Spleen (tissue), 11 donors: ENCODE data around the gene KCTD5. TPM values are rescaled to one million over a fixed set of nuclear protein-coding genes. Genes with fewer than 3 reads are reported as not detected.

Experiments
- DNase-seq: peaks from one replicate; pipeline ENCODE4 v3.0.0-alpha.2; 2020
- H3K27ac ChIP-seq, 8 donors: fragments of 200-600 bp; sonication (generic) in 7 of 8; 1 replicate in 4 of 8; 2 replicates in 4 of 8; pipeline versions ENCODE4 v1.5.0 to v1.8.0; 2016 to 2021; ENCODE audit warnings: inconsistent platforms in 4 of 8, mild to moderate bottlenecking in 4 of 8, moderate library complexity in 1 of 8
- H3K27me3 ChIP-seq, 7 donors: fragments of 200-600 bp; sonication (generic) in 6 of 7; replicated peaks in 1 of 7; 1 replicate in 4 of 7; 2 replicates in 3 of 7; pipeline versions ENCODE4 v1.5.0 to v1.8.0; 2016 to 2021; ENCODE audit warnings: inconsistent platforms in 3 of 7, mild to moderate bottlenecking in 1 of 7
- H3K36me3 ChIP-seq, 6 donors: fragments of 200-600 bp; sonication (generic) in 5 of 6; 1 replicate in 4 of 6; 2 replicates in 2 of 6; pipeline versions ENCODE4 v1.5.0 to v1.8.0; 2016 to 2021; ENCODE audit warnings: inconsistent platforms in 2 of 6
- H3K4me1 ChIP-seq, 6 donors: fragments of 200-600 bp; sonication (generic) in 5 of 6; 1 replicate in 3 of 6; 2 replicates in 3 of 6; pipeline versions ENCODE4 v1.5.0 to v1.8.0; 2016 to 2021; ENCODE audit warnings: inconsistent platforms in 3 of 6
- H3K4me3 ChIP-seq, 8 donors: fragments of 200-600 bp; sonication (generic) in 7 of 8; 1 replicate in 4 of 8; 2 replicates in 4 of 8; pipeline versions ENCODE4 v1.5.0 to v1.8.0; 2016 to 2021; ENCODE audit warnings: inconsistent platforms in 4 of 8, mild to moderate bottlenecking in 4 of 8, moderate library complexity in 2 of 8
- H3K9me3 ChIP-seq, 8 donors: fragments of 200-600 bp; sonication (generic) in 7 of 8; 1 replicate in 4 of 8; 2 replicates in 4 of 8; pipeline versions ENCODE4 v1.5.0 to v1.8.0; 2016 to 2021; ENCODE audit warnings: inconsistent platforms in 4 of 8
- POLR2A ChIP-seq, 3 donors: fragments of 450-650 bp; IDR thresholded peaks; one replicate each; pipeline ENCODE4 v1.5.1; 2017; ENCODE audit warnings: antibody characterized with exemption in 3 of 3, mild to moderate bottlenecking in 1 of 3
- POLR2AphosphoS5 ChIP-seq, 3 donors: sonication (generic); formaldehyde crosslinking; IDR thresholded peaks; one replicate each; pipeline ENCODE4 v1.5.1; 2017; ENCODE audit warnings: antibody characterized with exemption in 3 of 3
- WGBS, 5 donors: extraction: QIAGEN DNeasy Blood & Tissue Kit in 3 of 5; methylation state at CpG; one replicate each; pipeline versions ENCODE4 v1.1.5 to v1.1.7; 2013 to 2018; 5-methylcytosine and 5-hydroxymethylcytosine counted together
- intact Hi-C: fragments of 100-400 bp; cut with DNase I; formaldehyde crosslinking; loops from one replicate; pipeline ENCODE4 v1.15.0; 2023; ENCODE audit warnings: low total_unique reads
- polyA plus RNA-seq, 3 donors: library from polyadenylated mRNA; stranded (reverse); fragments of 200-250 nt; gene quantifications; one replicate each; pipeline ENCODE4 v1.2.1, GENCODE V29; 2013
- total RNA-seq, 7 donors: library from RNA; depleted of rRNA in 3 of 7; stranded (reverse); fragments of >200 nt in 3 of 7; fragmentation: NEBNext Ultra II Directional in 4 of 7; extraction: Animal tissue kit (Norgen Biotek cat#: 25700) in 4 of 7; gene quantifications; one replicate each; pipeline versions ENCODE4 v1.1.0 to v1.2.1, GENCODE V29; 2016 to 2021
- TF ChIP-seq, protein P1 (sequence below), 11 experiments: fragments of 200-600 bp in 7 of 11; fragments of 450-650 bp in 4 of 11; sonication (generic) in 4 of 11; IDR thresholded peaks in 8 of 11; conservative IDR thresholded peaks in 3 of 11; 1 replicate in 7 of 11; 2 replicates in 4 of 11; pipeline versions ENCODE4 v1.4.0 to v1.8.0; 2016 to 2021; ENCODE audit warnings: antibody characterized with exemption in 11 of 11, inconsistent platforms in 4 of 11, mild to moderate bottlenecking in 1 of 11
- donor health status: healthy with polysubstance abuse.
- donor health status: DM: no; HTN: no; CAD: no; lungs with moderate emphysema.
- donor health status: DM: no; HTN: no; CAD: no.
- donor health status: Bipolar disorder and iron deficiency.
- donor health status: healthy.
- donor health status: DM: no; HTN: no; CAD: no.
- donor health status: DM: yes; HTN: yes; CAD: no.

Gene KCTD5
- total and polyA plus RNA-seq, 10 donors: 13.1 to 32.1 (median 26.5) TPM

DNA sequence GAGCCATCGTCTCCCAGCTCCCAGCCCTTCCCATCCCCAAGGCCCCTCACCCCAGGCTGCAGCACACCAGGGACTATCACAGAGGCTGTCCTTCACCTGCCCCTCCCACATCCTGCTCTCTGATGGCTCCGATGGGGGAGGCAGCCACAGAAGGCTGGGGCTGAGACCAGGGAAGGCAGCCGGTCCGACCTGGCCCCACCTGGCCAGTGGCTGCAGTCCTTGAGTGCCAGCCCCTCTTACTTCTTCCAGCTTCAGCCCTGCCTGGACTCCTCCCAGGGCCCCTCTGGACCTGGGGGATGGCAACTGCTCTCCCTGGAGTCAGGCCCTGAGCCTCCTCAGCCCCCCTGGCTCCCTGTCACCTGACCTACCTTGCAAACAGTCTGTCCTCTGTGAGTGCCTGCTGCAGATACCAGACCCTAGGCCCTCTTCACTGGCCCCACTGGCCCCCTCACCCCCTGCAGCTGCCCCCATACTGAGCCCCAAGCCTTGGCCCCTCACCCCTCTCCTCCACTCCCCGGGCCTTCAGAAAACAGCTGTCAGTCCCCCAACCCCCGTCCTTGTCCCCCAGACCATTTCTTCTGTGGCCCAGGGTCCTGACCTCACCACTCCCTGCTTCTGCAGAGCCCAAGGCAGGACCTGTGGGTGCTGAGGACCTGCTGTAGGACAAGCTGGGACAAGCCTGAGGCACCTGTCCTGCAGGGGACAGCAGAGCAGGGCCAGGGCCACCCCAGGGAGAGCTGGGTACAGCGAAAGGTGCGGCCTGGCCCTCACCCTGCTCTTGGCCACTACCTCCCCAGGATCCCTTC is 57.5 kb downstream of the KCTD5 start:
- no peaks in the 10 kb centered on the region for H3K9me3 ChIP-seq
- WGBS, 5 donors: 66 to 84% (median 71%) methylated on average over 8 of the region's 8 CpGs
- H3K4me3 ChIP-seq: no peak overlapping the region
- no peaks in the 10 kb centered on the region for H3K4me1 ChIP-seq
- no peaks in the 10 kb centered on the region for H3K36me3 ChIP-seq
- H3K27me3 ChIP-seq: peaks cover 0 to 6% (median 0%) of the 10 kb centered on the region in 7 donors
- intact Hi-C loops: no loop called here
- DNase-seq: peak; percentile 70
- no peak overlapping the region for H3K27ac ChIP-seq
- TF ChIP-seq, protein P1, sequence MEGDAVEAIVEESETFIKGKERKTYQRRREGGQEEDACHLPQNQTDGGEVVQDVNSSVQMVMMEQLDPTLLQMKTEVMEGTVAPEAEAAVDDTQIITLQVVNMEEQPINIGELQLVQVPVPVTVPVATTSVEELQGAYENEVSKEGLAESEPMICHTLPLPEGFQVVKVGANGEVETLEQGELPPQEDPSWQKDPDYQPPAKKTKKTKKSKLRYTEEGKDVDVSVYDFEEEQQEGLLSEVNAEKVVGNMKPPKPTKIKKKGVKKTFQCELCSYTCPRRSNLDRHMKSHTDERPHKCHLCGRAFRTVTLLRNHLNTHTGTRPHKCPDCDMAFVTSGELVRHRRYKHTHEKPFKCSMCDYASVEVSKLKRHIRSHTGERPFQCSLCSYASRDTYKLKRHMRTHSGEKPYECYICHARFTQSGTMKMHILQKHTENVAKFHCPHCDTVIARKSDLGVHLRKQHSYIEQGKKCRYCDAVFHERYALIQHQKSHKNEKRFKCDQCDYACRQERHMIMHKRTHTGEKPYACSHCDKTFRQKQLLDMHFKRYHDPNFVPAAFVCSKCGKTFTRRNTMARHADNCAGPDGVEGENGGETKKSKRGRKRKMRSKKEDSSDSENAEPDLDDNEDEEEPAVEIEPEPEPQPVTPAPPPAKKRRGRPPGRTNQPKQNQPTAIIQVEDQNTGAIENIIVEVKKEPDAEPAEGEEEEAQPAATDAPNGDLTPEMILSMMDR (IDR thresholded peaks at IDR 0.05 in 8 of 11, conservative IDR thresholded peaks at IDR 0.05 in 3 of 11): no peak
- TF ChIP-seq POLR2AphosphoS5 (IDR thresholded peaks at IDR 0.05) (peak in 1 of 3 donors; percentile 22), POLR2A (IDR thresholded peaks at IDR 0.05) (no peak)

DNA sequence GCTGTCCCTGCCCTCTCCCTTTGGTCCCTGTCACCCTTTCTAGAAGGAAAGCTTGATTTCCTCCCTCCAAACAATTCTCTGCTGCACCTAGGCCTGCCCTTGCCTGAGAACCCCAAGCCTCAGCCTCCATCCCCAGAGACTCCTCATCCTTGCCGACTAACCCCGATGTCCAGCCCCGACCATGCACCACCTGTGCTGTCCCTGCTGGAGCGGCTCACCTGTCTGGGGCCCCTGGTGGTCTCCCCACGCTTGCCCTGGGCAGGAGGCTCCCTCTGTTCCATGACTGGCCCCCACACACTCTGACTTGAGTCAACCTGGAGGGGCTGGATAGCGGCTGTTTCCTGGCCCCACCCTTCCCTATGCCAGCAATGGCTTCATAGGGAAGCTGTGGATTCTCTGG is 58.2 kb downstream of the KCTD5 start:
- TF ChIP-seq, protein P1 (IDR thresholded peaks at IDR 0.05 in 8 of 11, conservative IDR thresholded peaks at IDR 0.05 in 3 of 11): no peak
- TF ChIP-seq POLR2A (IDR thresholded peaks at IDR 0.05) (no peak), POLR2AphosphoS5 (IDR thresholded peaks at IDR 0.05) (no peak)
- Histone ChIP-seq H3K27ac (no peak overlapping the region), H3K4me1 (no peaks in the 10 kb centered on the region), H3K4me3 (no peak overlapping the region), H3K27me3 (peaks cover 0 to 6% (median 0%) of the 10 kb centered on the region in 7 donors), H3K9me3 (no peaks in the 10 kb centered on the region), H3K36me3 (no peaks in the 10 kb centered on the region)
- WGBS, 5 donors: 87 to 94% (median 91%) methylated on average over 6 of the region's 6 CpGs
- intact Hi-C loops: no loop called here
- DNase-seq: peak; percentile 70

DNA sequence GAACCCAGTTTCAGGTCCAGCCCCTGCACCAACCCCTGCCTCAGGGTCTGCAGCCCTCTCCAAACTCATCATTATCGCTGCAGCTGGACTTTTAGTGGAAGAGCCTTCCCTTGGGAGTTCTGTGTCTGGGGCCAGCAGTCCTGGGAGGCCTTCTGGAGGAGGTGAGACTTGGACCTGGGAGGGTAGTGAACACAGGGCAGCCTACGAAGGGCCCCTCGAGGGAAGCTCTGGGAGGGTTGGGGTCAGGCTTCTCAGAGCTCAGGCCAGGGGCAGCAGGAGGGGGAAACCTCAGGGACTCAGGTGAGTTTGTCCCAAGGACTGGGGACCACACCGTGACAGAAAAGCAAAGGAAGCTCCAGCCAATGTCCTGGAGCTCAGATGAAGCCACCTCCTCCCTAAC is 58.8 kb downstream of the KCTD5 start:
- H3K9me3 ChIP-seq: no peaks in the 10 kb centered on the region
- DNase-seq: no peak
- H3K27me3 ChIP-seq: peaks cover 0 to 6% (median 0%) of the 10 kb centered on the region in 7 donors
- TF ChIP-seq, protein P1 (IDR thresholded peaks at IDR 0.05 in 8 of 11, conservative IDR thresholded peaks at IDR 0.05 in 3 of 11): no peak
- TF ChIP-seq POLR2A (IDR thresholded peaks at IDR 0.05): no peak
- TF ChIP-seq POLR2AphosphoS5 (IDR thresholded peaks at IDR 0.05): no peak
- 87 to 98% (median 91%) methylated on average over 3 to 4 of the region's 4 CpGs for WGBS, 5 donors
- no peaks in the 10 kb centered on the region for H3K36me3 ChIP-seq
- H3K27ac ChIP-seq: no peak overlapping the region
- H3K4me3 ChIP-seq: no peak overlapping the region
- H3K4me1 ChIP-seq: no peaks in the 10 kb centered on the region
- intact Hi-C loops: no loop called here

DNA sequence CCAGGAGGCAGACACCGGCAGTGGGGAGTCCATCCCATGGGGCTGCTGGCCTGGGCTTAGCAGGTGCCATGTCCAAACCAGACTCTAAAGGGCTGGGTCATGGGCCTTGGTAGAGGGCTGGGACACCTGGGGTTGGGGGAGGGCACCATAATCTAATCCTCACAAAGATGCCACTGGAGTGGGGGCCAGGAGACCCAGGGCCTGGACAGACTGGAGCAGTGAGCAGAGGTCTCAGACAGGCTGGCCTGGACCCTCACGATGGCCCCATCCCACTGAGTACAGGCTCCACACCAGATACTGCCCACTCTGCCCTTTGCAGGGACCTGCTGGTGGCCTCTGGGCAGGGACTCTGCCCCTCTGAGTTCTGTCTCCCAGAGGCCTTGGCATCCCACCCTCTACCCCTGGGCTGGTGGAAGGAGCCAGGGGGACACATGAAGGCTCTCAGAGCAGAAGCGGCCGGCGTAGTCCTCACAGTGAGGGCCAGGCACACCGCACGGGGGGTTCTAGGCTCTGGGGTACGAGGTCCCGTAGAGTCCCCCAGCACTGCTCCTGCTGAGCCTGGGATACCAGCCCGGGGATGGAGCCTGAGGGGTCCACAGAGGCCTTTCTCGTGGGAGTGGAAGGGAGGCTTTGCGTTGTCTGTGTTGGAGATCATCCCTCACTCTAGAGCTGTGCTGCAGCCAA is 60.1 kb downstream of the KCTD5 start:
- WGBS, 5 donors: 89 to 97% (median 94%) methylated on average over 11 to 12 of the region's 12 CpGs
- DNase-seq: peak; percentile 65

More for the DNA sequence above, 60.1 kb downstream of the KCTD5 start:
- H3K36me3 ChIP-seq: no peaks in the 10 kb centered on the region
- no peak overlapping the region for H3K27ac ChIP-seq
- peaks cover 0 to 6% (median 0%) of the 10 kb centered on the region in 7 donors for H3K27me3 ChIP-seq
- H3K4me1 ChIP-seq: no peaks in the 10 kb centered on the region
- no peaks in the 10 kb centered on the region for H3K9me3 ChIP-seq
- intact Hi-C loops: no loop called here
- TF ChIP-seq POLR2AphosphoS5 (IDR thresholded peaks at IDR 0.05) (no peak), POLR2A (IDR thresholded peaks at IDR 0.05) (no peak)
- TF ChIP-seq, protein P1 (IDR thresholded peaks at IDR 0.05 in 8 of 11, conservative IDR thresholded peaks at IDR 0.05 in 3 of 11): no peak
- H3K4me3 ChIP-seq: no peak overlapping the region
